ENCODE data around the gene MOAP1. TPM values are rescaled to one million over a fixed set of nuclear protein-coding genes. Genes with fewer than 3 reads are reported as not detected.
"Not testable (repeated sequence)": the region's sequence is repeated elsewhere in the genome, so short reads cannot be mapped to it uniquely, and the experiment has no call there.

The MOAP1 gene
- total RNA-seq, 1 donor from 2014 or later, result 60.4 TPM

DNA sequence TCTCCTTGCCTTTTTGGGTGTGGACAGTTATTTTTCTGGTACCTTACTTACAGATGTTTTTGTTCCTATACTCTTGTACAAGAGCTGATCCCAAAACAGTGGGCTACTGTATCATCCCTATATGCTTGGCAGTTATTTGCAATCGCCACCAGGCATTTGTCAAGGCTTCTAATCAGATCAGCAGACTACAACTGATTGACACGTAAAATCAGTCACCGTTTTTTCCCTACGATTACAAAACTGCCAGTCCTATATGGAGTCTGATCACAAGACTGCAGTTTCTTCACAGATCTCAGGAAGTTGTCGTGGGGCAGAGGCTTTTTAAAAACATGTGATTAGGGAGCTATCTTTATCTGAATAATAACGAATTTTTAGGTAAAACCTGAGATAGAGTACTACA lies 1.8 kb upstream of the MOAP1 start:
- Mint-ChIP-seq H3K27me3 (ENCODE audit: unreplicated experiment) (peaks cover 1% of the 10 kb centered on the region), H3K4me3 (ENCODE audit: unreplicated experiment) (no peak overlapping the region), H3K9me3 (ENCODE audit: unreplicated experiment) (peaks cover 4% of the 10 kb centered on the region), H3K4me1 (ENCODE audit: low read depth, unreplicated experiment) (peaks cover 13% of the 10 kb centered on the region), H3K36me3 (ENCODE audit: unreplicated experiment) (no peaks in the 10 kb centered on the region), H3K27ac (ENCODE audit: unreplicated experiment) (no peak overlapping the region)
- TF ChIP-seq, protein P1, sequence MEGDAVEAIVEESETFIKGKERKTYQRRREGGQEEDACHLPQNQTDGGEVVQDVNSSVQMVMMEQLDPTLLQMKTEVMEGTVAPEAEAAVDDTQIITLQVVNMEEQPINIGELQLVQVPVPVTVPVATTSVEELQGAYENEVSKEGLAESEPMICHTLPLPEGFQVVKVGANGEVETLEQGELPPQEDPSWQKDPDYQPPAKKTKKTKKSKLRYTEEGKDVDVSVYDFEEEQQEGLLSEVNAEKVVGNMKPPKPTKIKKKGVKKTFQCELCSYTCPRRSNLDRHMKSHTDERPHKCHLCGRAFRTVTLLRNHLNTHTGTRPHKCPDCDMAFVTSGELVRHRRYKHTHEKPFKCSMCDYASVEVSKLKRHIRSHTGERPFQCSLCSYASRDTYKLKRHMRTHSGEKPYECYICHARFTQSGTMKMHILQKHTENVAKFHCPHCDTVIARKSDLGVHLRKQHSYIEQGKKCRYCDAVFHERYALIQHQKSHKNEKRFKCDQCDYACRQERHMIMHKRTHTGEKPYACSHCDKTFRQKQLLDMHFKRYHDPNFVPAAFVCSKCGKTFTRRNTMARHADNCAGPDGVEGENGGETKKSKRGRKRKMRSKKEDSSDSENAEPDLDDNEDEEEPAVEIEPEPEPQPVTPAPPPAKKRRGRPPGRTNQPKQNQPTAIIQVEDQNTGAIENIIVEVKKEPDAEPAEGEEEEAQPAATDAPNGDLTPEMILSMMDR (IDR thresholded peaks at IDR 0.05; ENCODE audit: partially characterized antibody, unreplicated experiment), result no peak
- no peak for DNase-seq

DNA sequence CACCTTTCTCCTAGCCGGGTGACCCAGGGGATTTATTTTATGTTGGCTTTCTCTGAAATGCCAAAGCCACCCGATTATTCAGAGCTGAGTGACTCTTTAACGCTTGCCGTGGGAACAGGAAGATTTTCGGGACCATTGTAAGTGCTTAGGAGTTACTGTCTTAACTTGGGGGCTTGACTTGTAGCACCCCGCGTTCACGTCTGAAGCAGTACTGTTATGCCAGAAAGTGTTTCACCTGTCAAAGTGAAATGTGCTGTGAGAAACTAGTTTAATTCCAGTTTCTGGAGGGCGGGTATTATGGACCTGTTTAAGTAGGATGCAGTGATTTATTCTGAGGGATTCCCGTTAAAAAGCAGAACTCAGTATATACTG lies 638 bp upstream of the MOAP1 start:
- Mint-ChIP-seq H3K4me3 (ENCODE audit: unreplicated experiment) (peak overlapping the region; percentile 98), H3K27me3 (ENCODE audit: unreplicated experiment) (peaks cover 1% of the 10 kb centered on the region), H3K4me1 (ENCODE audit: low read depth, unreplicated experiment) (peaks cover 13% of the 10 kb centered on the region), H3K27ac (ENCODE audit: unreplicated experiment) (peak overlapping the region; percentile 81), H3K9me3 (ENCODE audit: unreplicated experiment) (peaks cover 4% of the 10 kb centered on the region), H3K36me3 (ENCODE audit: unreplicated experiment) (no peaks in the 10 kb centered on the region)
- TF ChIP-seq, protein P1 (IDR thresholded peaks at IDR 0.05; ENCODE audit: partially characterized antibody, unreplicated experiment), result no peak
- DNase-seq, result no peak

DNA sequence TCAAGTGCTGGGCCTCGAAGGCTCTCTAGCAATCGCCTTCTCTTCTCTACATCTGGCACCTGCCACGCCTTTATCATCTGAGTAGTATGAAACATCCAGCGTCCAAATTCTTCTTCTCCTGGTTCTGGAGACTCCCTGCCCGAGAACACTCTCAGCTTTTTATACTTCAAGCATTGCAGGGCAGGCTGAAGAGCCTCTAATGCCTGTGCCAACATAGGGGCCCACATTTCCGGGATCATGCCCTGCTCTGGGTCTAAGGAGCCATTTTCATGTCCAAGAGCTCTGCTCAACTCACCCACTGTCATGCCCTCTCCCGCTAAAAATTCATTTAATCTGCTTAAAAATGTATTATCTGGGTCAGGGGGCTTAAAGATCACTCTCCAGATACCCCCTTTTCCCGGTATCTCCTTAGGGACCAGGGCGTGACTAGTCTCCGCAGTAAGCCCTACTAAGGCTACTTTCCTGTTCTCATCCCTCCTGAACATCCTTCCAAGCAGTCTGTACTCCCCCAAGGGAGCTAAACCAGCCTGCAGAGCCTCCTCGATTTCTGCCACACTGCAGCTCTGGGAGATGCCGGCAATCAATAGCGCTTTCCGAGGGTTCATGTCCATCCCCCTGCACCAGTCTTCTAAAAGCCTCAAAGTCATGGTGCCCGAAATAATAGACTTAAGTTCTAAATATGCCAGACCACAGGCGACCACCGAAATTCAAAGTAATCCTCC lies 940 bp downstream of the MOAP1 start:
- Mint-ChIP-seq H3K36me3 (ENCODE audit: unreplicated experiment) (no peaks in the 10 kb centered on the region), H3K9me3 (ENCODE audit: unreplicated experiment) (peaks cover 4% of the 10 kb centered on the region), H3K27ac (ENCODE audit: unreplicated experiment) (peak overlapping the region; percentile 91), H3K27me3 (ENCODE audit: unreplicated experiment) (peaks cover 1% of the 10 kb centered on the region), H3K4me3 (ENCODE audit: unreplicated experiment) (peak overlapping the region; percentile 98), H3K4me1 (ENCODE audit: low read depth, unreplicated experiment) (peaks cover 13% of the 10 kb centered on the region)
- TF ChIP-seq, protein P1 (IDR thresholded peaks at IDR 0.05; ENCODE audit: partially characterized antibody, unreplicated experiment), result no peak
- DNase-seq, result peak; percentile 21

DNA sequence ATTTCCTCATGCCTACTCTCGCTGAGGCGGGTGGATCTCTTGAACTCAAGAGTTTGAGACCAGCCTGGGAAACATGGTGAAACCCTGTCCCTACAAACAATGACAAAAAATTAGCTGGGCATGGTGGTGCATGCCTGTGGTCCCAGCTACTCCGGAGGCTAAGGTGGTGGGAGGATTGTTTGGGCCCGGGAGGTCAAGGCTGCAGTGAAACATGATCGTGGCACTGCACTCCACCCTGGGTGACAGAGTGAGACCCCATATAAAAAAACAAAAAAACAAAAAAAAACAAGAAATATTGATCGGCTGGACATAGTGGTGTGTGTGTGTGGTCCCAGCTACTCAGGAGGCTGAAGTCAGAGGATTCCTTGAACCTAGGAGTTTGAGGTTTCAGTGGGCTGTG lies 9.2 kb downstream of the MOAP1 start:
- no peak overlapping the region for H3K27ac Mint-ChIP-seq (ENCODE audit: unreplicated experiment)
- H3K27me3 Mint-ChIP-seq (ENCODE audit: unreplicated experiment), result no peaks in the 10 kb centered on the region
- no peaks in the 10 kb centered on the region for H3K9me3 Mint-ChIP-seq (ENCODE audit: unreplicated experiment)
- H3K4me3 Mint-ChIP-seq (ENCODE audit: unreplicated experiment), result no peak overlapping the region
- no peak for DNase-seq
- no peaks in the 10 kb centered on the region for H3K36me3 Mint-ChIP-seq (ENCODE audit: unreplicated experiment)
- peaks cover 3% of the 10 kb centered on the region for H3K4me1 Mint-ChIP-seq (ENCODE audit: low read depth, unreplicated experiment)
- TF ChIP-seq, protein P1 (IDR thresholded peaks at IDR 0.05; ENCODE audit: partially characterized antibody, unreplicated experiment), result no peak

DNA sequence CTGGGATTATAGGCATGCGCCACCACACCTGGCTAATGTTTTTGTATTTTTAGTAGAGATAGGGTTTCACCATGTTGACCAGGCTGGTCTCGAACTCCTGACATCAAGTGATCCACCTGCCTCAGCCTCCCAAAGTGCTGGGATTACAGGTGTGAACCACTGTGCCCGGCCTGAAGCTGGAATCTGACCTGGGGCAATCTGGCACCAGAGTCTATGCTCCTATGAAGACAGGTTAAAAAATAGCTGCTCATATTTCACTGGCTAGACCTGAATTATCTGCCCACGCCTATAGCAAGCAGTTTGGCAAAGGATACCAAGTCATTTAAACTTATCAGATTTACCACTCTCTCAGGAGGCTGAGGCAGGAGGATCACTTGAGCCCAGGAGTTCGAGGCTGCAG lies 10.0 kb downstream of the MOAP1 start:
- H3K9me3 Mint-ChIP-seq (ENCODE audit: unreplicated experiment); DNase-seq; H3K36me3 Mint-ChIP-seq (ENCODE audit: unreplicated experiment); H3K27me3 Mint-ChIP-seq (ENCODE audit: unreplicated experiment); H3K4me1 Mint-ChIP-seq (ENCODE audit: low read depth, unreplicated experiment); H3K27ac Mint-ChIP-seq (ENCODE audit: unreplicated experiment); H3K4me3 Mint-ChIP-seq (ENCODE audit: unreplicated experiment): not testable (repeated sequence)
